Heart right ventricle (tissue), 16 donors: ENCODE results near the gene FUCA2. TPM values are rescaled to one million over a fixed set of nuclear protein-coding genes. Genes with fewer than 3 reads are reported as not detected.
"Not testable (repeated sequence)": the region's sequence is repeated elsewhere in the genome, so short reads cannot be mapped to it uniquely, and the experiment has no call there.

Source experiments
- ATAC-seq, 8 donors: fragments of 200-7000 bp; cut with Tn5 transposase; one replicate each; pipeline ENCODE4 v1.9.1; 2020; ENCODE audit warnings: mild to moderate bottlenecking in 8 of 8, moderate library complexity in 8 of 8, moderate number of reproducible peaks in 1 of 8
- DNase-seq, 2 donors: peaks; one replicate each; pipeline ENCODE4 v3.0.0-alpha.2; 2020
- H3K27ac ChIP-seq, 10 donors: fragments of 200-600 bp; sonication (generic) in 2 of 10; one replicate each; pipeline versions ENCODE4 v1.5.0 to v1.8.0; 2020 to 2022; ENCODE audit warnings: mild to moderate bottlenecking in 3 of 10
- H3K27me3 ChIP-seq, 7 donors: fragments of 200-600 bp; one replicate each; pipeline ENCODE4 v1.8.0; 2021 to 2022; ENCODE audit warnings: mild to moderate bottlenecking in 2 of 7
- H3K36me3 ChIP-seq, 9 donors: fragments of 200-600 bp; sonication (generic) in 1 of 9; one replicate each; pipeline versions ENCODE4 v1.5.0 to v1.8.0; 2020 to 2022; ENCODE audit warnings: mild to moderate bottlenecking in 2 of 9
- H3K4me1 ChIP-seq, 9 donors: fragments of 200-600 bp; sonication (generic) in 1 of 9; one replicate each; pipeline versions ENCODE4 v1.5.0 to v1.8.0; 2020 to 2022; ENCODE audit warnings: mild to moderate bottlenecking in 4 of 9
- H3K4me3 ChIP-seq, 10 donors: fragments of 200-600 bp; sonication (generic) in 2 of 10; one replicate each; pipeline versions ENCODE4 v1.5.0 to v1.8.0; 2020 to 2022; ENCODE audit warnings: mild to moderate bottlenecking in 7 of 10, moderate library complexity in 2 of 10
- H3K9me3 ChIP-seq, 11 donors: fragments of 200-600 bp in 10 of 11; sonication (generic) in 2 of 11; one replicate each; pipeline versions ENCODE4 v1.5.0 to v1.8.0; 2013 to 2022; ENCODE audit warnings: mild to moderate bottlenecking in 2 of 11, control low read depth in 1 of 11, moderate library complexity in 1 of 11
- CTCF ChIP-seq, 9 donors: fragments of 200-600 bp; sonication (generic) in 2 of 9; IDR thresholded peaks; one replicate each; pipeline versions ENCODE4 v1.5.0 to v1.8.0; 2021 to 2022; ENCODE audit warnings: antibody characterized with exemption in 9 of 9, mild to moderate bottlenecking in 5 of 9, moderate library complexity in 1 of 9
- WGBS, 2 donors: extraction: QIAGEN DNeasy Blood & Tissue Kit; methylation state at CpG; one replicate each; pipeline ENCODE4 v1.1.7; 2013; ENCODE audit warnings: inconsistent platforms in 1 of 2; 5-methylcytosine and 5-hydroxymethylcytosine counted together
- intact Hi-C, 10 donors: fragments of 100-400 bp; cut with DNase I; formaldehyde crosslinking; loops; one replicate each; pipeline versions ENCODE4 v1.11.1 to v1.14.2; 2022
- polyA plus RNA-seq, 2 donors: library from polyadenylated mRNA; stranded (reverse); fragments of 200-250 nt; gene quantifications; one replicate each; pipeline ENCODE4 v1.2.3, GENCODE V29; 2013
- total RNA-seq, 10 donors: library from RNA; stranded (reverse); fragmentation: NEBNext Ultra II Directional in 3 of 10; extraction: Animal tissue kit (Norgen Biotek cat#: 25700) in 3 of 10; gene quantifications; one replicate each; pipeline versions ENCODE4 v1.2.1 to v1.2.4, GENCODE V29; 2021 to 2023
- donor health status: Arrhythmogenic right ventricular cardiomyopathy.
- donor health status: ischemic (EF 13 %, LVEDD 7.1; RV severe dilation, severe dysfunction).
- donor health status: healthy with polysubstance abuse.
- donor health status: DM: no; HTN: yes; CAD: no.
- donor health status: DM: no; HTN: no; CAD: no.
- donor health status: ischemic (EF 25% LVEDD 6.9; RV normal size, moderate dysfunction).
- donor health status: ischemic (EF 25% LVEDD 5.7; RV mildly dilated, moderate dysfunction).
- donor health status: healthy.
- donor health status: DM: yes; HTN: yes; CAD: no.
- donor health status: Ischemic cardiomyopathy.
- donor health status: ischemic (EF 35%, LVEDD 5.7; RV mildly dilated, moderate dysfunction).
- donor health status: nonischemic (EF 11% LVEDD 7.7; RV severe dilation, severe dysfunction).
- donor health status: DM: yes; HTN: yes; CAD: no.
- donor health status: PGD.
- donor health status: ischemic (EF 29% LVEDD 5.4; RV normal size, mild dysfunction).
- donor health status: nonischemic (EF 23%, LVEDD 6.1; RV moderate dilation, normal function).

The FUCA2 gene
- total and polyA plus RNA-seq, 12 donors = 24.1 to 63.4 (median 40.1) TPM

- Histone ChIP-seq H3K36me3 (no peaks in the 10 kb centered on the region), H3K4me3 (no peak overlapping the region), H3K9me3 (peaks cover 0 to 2% (median 0%) of the 10 kb centered on the region in 11 donors), H3K27ac (peak overlapping the region; percentile 53 to 94 (median 82)), H3K4me1 (peaks cover 3 to 49% (median 26%) of the 10 kb centered on the region in 9 donors), H3K27me3 (no peaks in the 10 kb centered on the region)
- no peak for TF ChIP-seq CTCF (IDR thresholded peaks at IDR 0.05)
- peak; percentile 37 to 83 (median 78) for ATAC-seq
- peak; percentile 63 to 83 for DNase-seq
- intact Hi-C loops = loop anchor here in 1 of 10 donors (5.0 kb wide), 1 partner anchor 47 kb away; no protein-coding TSS in a partner anchor
- 45 to 51% methylated on average over 12 of the region's 12 CpGs for whole genome bisulfite sequencing, 2 donors
Observed at GRCh38 chr6:143515061-143515760, 3.7 kb upstream of the FUCA2 start.

- peak in 6 of 9 donors; percentile 31 to 52 (median 42) for TF ChIP-seq CTCF (IDR thresholded peaks at IDR 0.05)
- H3K4me3 ChIP-seq = no peak overlapping the region
- ATAC-seq (no peak), DNase-seq (peak in 1 of 2 donors; percentile 25)
- H3K9me3 ChIP-seq = no peaks in the 10 kb centered on the region
- H3K4me1 ChIP-seq = peaks cover 3 to 61% (median 34%) of the 10 kb centered on the region in 9 donors
- H3K27ac ChIP-seq = peak overlapping the region in 3 of 10 donors; percentile 23 to 94 (median 86)
- 67 to 70% methylated on average over 4 of the region's 4 CpGs for WGBS, 2 donors
- H3K27me3 ChIP-seq = no peaks in the 10 kb centered on the region
- peaks cover 0 to 7% (median 0%) of the 10 kb centered on the region in 9 donors for H3K36me3 ChIP-seq
- intact Hi-C loops = loop anchor here in 1 of 10 donors (5.0 kb wide), 1 partner anchor 499 kb away; no protein-coding TSS in a partner anchor
Observed at GRCh38 chr6:143513410-143513809, 1.9 kb upstream of the FUCA2 start.

- DNase-seq, H3K27me3 ChIP-seq, H3K9me3 ChIP-seq, ATAC-seq: not testable (repeated sequence)
- WGBS, 2 donors = 96% methylated on average over 13 of the region's 13 CpGs
- intact Hi-C loops = loop anchor here in 1 of 10 donors (5.0 kb wide), 1 partner anchor 502 kb away; no protein-coding TSS in a partner anchor
- H3K36me3 ChIP-seq = peaks cover 0 to 38% (median 10%) of the 10 kb centered on the region in 9 donors
- H3K4me3 ChIP-seq = peak overlapping the region in 8 of 10 donors; percentile 68 to 83 (median 76)
- peaks cover 3 to 52% (median 25%) of the 10 kb centered on the region in 9 donors for H3K4me1 ChIP-seq
- H3K27ac ChIP-seq = peak overlapping the region in 1 of 10 donors; percentile 96
Observed at GRCh38 chr6:143510326-143510725, 1.2 kb downstream of the FUCA2 start.

- TF ChIP-seq CTCF (IDR thresholded peaks at IDR 0.05) = no peak
- Histone ChIP-seq H3K36me3 (peaks cover 0 to 61% (median 10%) of the 10 kb centered on the region in 9 donors), H3K9me3 (no peaks in the 10 kb centered on the region), H3K4me1 (peaks cover 3 to 41% (median 23%) of the 10 kb centered on the region in 9 donors), H3K27me3 (no peaks in the 10 kb centered on the region), H3K27ac (no peak overlapping the region), H3K4me3 (no peak overlapping the region)
- intact Hi-C loops = no loop called here
- 93 to 96% methylated on average over 6 of the region's 6 CpGs for WGBS, 2 donors
- DNase-seq = no peak
- no peak for ATAC-seq
Observed at GRCh38 chr6:143507358-143508145, 4.0 kb downstream of the FUCA2 start.
